ENCODE results near the gene TMEM169.
"Not testable (repeated sequence)": the region's sequence is repeated elsewhere in the genome, so short reads cannot be mapped to it uniquely, and the experiment has no call there.

The TMEM169 gene

DNA sequence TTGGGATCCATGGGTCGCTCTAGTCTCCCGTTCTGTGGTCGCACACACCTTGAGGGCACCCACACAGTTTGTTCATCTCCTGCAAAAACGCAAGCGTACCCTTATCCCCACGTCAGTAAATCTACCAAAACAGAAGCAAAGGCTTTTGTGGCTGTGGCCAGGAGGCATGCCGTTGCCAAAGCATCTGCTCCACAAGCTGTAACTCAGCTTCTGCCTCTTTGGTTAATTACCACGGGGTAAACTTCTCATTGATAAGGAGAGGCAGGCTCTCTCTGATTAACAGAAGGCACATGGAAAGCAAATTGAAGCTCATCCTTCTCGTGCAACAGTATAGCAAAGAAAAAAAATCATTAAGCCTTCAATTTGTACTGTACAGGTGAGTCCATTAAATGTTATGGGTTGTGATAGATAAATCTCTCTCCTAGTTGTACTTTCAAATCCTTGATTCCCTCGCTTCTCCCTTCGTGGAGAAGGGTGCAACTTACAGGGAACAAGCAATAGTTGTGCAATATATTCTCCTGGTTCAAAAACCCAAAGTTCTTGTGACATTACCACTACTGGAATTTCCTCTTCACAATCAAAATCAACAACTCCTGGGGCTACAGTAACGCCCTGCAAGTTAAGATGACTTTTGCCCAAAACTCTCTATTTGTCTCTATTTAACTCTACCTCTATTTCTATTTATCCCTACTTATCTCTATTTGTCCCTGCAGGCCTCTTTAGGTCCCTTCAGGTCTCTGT lies 10.4 kb upstream of the TMEM169 start:
- no peak for DNase-seq (ENCODE audit: low read depth)

DNA sequence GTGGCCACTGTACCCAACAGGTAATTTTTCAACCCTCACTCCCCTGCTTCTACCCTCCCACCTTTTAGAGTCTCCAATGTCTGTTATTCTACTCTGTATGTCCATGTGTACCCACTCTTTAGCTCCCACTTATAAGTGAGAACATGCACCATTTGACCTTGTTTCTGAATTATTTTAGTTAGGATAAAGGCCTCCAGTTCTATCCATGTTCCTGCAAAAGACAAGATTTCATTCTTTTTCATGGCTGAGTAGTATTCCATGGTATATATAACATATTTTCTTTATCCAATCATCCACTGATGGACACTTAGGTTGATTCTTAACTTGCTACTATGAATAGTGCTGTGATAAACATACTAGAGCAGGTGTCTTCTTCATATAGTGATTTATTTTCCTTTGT lies 9.2 kb upstream of the TMEM169 start:
- DNase-seq (ENCODE audit: low read depth), result no peak

GRCh38 chr2:216073773-216074172 lies 7.9 kb upstream of the TMEM169 start:
- no peak for DNase-seq (ENCODE audit: low read depth)

GRCh38 chr2:216074380-216074779 lies 7.3 kb upstream of the TMEM169 start:
- no peak for DNase-seq (ENCODE audit: low read depth)

DNA sequence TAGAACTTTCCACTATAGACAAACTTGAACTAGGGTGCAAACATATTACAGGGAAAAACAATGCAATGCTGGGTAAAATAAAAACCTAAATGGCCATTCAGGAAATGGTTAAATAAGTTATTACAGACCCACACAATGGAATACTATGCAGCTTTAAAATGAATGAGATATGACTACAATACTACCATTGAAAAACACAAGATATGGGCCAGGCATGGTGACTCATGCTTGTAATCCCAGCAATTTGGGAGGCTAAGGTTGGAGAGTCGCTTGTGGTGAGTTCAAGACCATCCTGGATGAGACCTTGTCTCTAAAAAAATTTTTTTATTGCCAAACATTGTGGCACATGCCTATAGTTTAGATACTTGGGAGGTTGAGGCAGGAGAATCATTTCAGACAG lies 6.9 kb upstream of the TMEM169 start:
- no peak for DNase-seq (ENCODE audit: low read depth)

DNA sequence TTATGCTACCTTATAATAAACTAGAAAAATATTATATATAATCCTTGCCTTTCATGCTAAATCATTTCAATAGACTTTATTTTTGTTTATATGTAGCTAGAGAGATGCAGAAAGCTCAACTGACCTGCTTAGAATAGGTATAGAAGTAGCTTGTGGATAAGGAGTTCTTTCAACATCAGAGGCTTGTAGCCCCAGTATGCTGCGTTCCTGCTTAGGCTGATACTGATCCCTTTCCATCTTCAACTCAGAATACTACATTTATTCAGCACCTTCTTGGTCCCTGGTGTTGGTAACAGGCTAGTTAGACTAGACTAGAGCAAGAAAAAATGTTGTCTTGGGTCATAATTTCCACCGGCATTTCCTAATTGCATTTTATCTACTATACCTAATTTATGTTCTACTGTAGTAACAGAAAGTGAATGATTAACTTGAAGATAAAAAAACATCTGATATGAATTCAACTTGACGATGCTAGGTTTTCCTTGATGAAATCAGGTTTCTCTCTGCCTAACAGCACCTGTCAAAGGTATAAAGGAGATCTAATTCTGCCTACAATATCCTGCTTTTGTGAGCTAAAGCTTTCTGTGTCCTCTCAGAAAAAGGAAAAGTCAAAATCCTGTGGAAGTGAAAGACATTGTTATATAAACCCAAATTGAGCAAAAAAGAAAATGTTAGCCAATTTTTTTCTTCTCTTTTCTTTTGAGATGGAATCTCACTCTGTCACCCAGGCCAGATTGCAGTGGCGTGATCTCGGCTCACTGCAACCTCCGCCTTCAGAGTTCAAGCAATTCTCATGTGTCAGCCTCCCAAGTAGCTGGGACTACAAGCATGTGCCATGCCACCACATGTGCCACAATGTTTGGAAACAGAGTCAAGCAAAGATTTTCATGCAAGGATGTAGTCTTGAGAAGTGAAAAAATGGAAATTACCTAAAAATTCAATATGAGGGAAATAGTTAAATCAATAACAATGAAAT lies 5.9 kb upstream of the TMEM169 start:
- DNase-seq (ENCODE audit: low read depth), result no peak

DNA sequence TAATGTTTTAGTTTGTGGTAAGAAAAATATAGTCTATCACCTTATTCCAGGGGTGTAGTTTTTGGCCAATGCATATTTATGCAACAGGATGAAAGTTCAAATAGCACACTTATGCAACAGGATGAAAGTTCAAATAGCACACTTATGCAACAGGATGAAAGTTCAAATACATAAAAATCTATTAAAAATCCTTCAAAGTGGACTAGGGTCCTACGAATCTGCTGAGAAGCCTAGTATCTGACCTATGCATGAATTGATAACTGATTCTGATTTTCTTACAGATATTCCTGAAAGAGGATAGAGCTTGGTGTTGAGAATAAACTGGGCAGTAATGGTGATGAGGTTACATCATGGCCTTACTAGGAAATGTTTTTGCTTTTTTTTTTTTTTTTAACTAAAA lies 2.9 kb upstream of the TMEM169 start:
- DNase-seq (ENCODE audit: low read depth), result no peak

- DNase-seq (ENCODE audit: low read depth), result not testable (repeated sequence)
Observed at GRCh38 chr2:216080048-216080447, 1.7 kb upstream of the TMEM169 start.

DNA sequence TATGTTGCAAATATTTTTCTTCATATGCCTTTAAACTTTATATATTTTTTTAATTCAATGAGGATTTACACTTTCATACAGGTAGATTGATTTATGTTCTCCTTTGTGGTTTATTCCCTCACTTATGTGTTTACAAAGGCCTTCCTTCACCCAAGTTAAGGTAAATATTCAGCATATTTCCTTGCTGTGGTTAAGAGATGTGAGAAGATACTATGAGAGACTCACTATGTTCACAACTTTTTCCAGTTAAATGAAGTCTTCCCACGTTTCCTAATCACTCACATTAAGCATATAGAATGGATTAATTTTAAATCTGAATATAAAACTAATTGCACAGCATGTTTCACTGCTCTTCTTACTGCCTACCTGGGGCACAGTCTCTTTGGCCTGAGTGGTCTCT lies 707 bp upstream of the TMEM169 start:
- DNase-seq (ENCODE audit: low read depth), result no peak

GRCh38 chr2:216082117-216082711 lies 495 bp downstream of the TMEM169 start:
- no peak for DNase-seq (ENCODE audit: low read depth)

GRCh38 chr2:216082805-216083204 lies 1.1 kb downstream of the TMEM169 start:
- DNase-seq (ENCODE audit: low read depth), result no peak

- DNase-seq (ENCODE audit: low read depth), result no peak
Observed at GRCh38 chr2:216083464-216084281, 2.0 kb downstream of the TMEM169 start.

DNA sequence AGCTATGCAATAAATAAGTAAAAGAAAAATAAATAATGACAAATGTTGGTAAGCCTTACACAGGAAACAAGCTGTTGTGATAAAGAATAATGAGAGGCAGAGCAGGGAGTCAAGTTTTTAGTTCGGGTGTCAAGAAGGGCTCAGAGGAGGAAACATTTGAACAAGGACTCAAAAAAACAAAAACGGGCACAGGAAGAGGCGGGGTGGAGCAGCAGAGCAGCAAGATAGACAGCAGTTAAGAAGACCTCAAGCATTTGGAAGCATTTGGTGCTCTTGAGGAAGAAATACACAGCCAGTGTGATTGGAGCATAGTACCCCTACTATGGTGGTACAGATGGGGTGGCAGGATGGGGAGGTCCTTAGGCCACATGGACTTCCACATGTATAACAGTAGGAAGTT lies 2.8 kb downstream of the TMEM169 start:
- no peak for DNase-seq (ENCODE audit: low read depth)

DNA sequence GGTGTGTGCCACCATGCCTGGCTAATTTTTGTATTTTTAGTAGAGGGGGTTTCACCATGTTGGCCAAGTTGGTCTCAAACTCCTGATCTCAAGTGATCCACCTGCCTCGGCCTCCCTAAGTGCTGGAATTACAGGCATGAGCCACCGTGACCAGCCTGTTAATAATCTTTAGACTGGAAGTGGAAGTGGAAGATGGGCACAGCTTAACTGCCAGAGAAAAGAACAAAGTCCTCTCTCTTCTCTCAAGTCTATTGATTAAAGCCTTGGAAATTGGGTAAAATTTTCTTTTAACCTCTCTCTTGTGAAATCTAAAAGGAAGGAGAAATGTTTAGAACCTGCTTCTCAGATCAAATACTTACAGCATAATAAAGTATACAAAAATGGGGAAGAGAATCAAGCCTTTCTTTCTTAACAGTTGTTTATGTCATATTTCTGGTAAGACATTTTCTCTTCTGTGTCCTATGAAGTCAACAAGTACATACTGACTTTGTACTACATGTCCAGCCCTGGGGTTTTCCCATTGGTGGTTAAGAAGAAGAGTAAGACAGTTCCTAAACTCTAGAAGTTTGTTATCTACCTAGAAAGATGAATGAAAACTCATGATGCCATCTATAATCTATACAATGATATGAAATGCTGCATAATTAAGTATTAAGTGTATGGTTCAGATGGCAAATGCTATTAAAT lies 4.6 kb downstream of the TMEM169 start:
- DNase-seq (ENCODE audit: low read depth), result no peak

- no peak for DNase-seq (ENCODE audit: low read depth)
Observed at GRCh38 chr2:216090369-216090786, 8.7 kb downstream of the TMEM169 start.

- DNase-seq (ENCODE audit: low read depth), result no peak
Observed at GRCh38 chr2:216092646-216093045, 10.9 kb downstream of the TMEM169 start.

GRCh38 chr2:216094701-216095100 lies 13.0 kb downstream of the TMEM169 start:
- DNase-seq (ENCODE audit: low read depth), result no peak

DNA sequence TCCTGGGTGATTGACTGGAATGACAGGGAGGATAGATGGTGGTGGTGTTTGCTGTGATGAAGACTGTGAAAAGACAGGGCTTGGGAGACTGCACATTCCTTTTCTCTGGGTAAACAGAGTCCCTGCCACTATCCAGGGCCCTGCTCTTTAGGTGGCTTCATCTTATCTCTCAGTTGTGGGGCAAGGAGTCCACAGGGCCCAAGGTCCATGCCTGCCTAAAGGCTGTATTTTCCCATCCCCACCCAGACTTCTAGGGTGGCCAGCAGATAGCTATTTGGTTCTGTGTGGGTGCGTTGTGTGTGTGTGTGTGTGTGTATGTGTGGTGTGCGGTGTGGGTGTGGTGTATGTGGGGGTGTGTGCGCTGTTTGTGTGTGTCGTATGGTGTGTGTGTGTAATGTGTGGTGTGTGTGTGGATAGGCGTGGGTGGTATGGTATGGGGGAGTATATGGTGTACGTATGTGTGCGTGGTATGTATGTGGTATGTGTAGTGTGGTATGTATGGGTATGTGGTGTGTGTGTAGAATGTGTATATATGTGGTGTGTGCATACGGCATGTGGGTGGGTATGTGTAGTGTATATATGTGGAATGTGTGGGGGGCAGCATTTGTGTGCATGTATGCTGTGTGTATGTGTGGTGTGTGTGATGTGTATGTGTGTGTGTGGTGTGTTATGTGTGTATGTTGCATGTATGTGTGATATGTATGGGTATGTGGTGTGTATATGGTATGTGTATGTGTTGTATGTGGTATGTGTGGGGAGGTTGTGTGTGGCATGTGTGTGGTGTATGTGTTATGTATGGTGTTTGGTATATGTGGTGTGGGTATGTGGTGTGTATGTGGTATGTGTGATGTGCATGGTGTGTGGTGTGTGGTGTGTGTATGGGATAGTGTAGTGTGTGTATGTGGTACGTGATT lies 17.0 kb downstream of the TMEM169 start:
- DNase-seq (ENCODE audit: low read depth), result no peak

GRCh38 chr2:216101109-216101508 lies 19.4 kb downstream of the TMEM169 start:
- no peak for DNase-seq (ENCODE audit: low read depth)

GRCh38 chr2:216103213-216103612 lies 21.5 kb downstream of the TMEM169 start:
- DNase-seq (ENCODE audit: low read depth), result no peak
